H9 (cell line): ENCODE results near the gene ITPR1. TPM values are rescaled to one million over a fixed set of nuclear protein-coding genes. Genes with fewer than 3 reads are reported as not detected.

Experiments
- DNase-seq: peaks from one replicate; pipeline ENCODE4 v3.0.0-alpha.2; 2017
- H2AFZ ChIP-seq: one replicate; pipeline ENCODE4 v1.6.1; 2013; ENCODE audit warnings: mild to moderate bottlenecking, low read length, control low read depth, moderate library complexity
- H2AK5ac ChIP-seq: 2 replicates; pipeline ENCODE4 v1.6.1; 2013; ENCODE audit warnings: low read length, control low read depth, mixed read lengths; ENCODE audit not compliant: insufficient read length
- H2BK120ac ChIP-seq: one replicate; pipeline ENCODE4 v1.6.1; 2013; ENCODE audit warnings: low read depth, mild to moderate bottlenecking, low read length, control low read depth, inconsistent platforms; ENCODE audit not compliant: poor library complexity, severe bottlenecking
- H2BK12ac ChIP-seq: 2 replicates; pipeline ENCODE4 v1.6.1; 2013; ENCODE audit warnings: low read length, control low read depth, mixed read lengths, low read depth; ENCODE audit not compliant: insufficient read length
- H2BK15ac ChIP-seq: 2 replicates; pipeline ENCODE4 v1.6.1; 2013; ENCODE audit warnings: low read depth, low read length, control low read depth
- H2BK20ac ChIP-seq: one replicate; pipeline ENCODE4 v1.6.1; 2013; ENCODE audit warnings: low read depth, mild to moderate bottlenecking, low read length, control low read depth, inconsistent platforms; ENCODE audit not compliant: poor library complexity, severe bottlenecking
- H2BK5ac ChIP-seq: 2 replicates; pipeline ENCODE4 v1.6.1; 2013; ENCODE audit warnings: low read length, control low read depth, mixed read lengths; ENCODE audit not compliant: insufficient read length
- H3K14ac ChIP-seq: 2 replicates; pipeline ENCODE4 v1.6.1; 2013; ENCODE audit warnings: low read length, control low read depth; ENCODE audit not compliant: insufficient read depth
- H3K18ac ChIP-seq: 2 replicates; pipeline ENCODE4 v1.6.1; 2013; ENCODE audit warnings: low read depth, mild to moderate bottlenecking, mixed read lengths, low read length, control low read depth; ENCODE audit not compliant: insufficient read length
- H3K23ac ChIP-seq: 2 replicates; pipeline ENCODE4 v1.6.1; 2013; ENCODE audit warnings: low read length, control low read depth, mixed read lengths, low read depth; ENCODE audit not compliant: insufficient read length
- H3K23me2 ChIP-seq: 2 replicates; pipeline ENCODE4 v1.6.1; 2013; ENCODE audit warnings: low read depth, mild to moderate bottlenecking, mixed read lengths, low read length, control low read depth; ENCODE audit not compliant: insufficient read length, poor library complexity, severe bottlenecking
- H3K27ac ChIP-seq: 2 replicates; pipeline ENCODE4 v1.5.1; 2013; ENCODE audit warnings: low read length, control low read depth, mixed read lengths, low read depth; ENCODE audit not compliant: insufficient read length
- H3K27me3 ChIP-seq: 2 replicates; pipeline ENCODE4 v1.6.1; 2013; ENCODE audit warnings: low read length, control low read depth, inconsistent platforms; ENCODE audit not compliant: insufficient read depth
- H3K4ac ChIP-seq: 2 replicates; pipeline ENCODE4 v1.6.1; 2013; ENCODE audit warnings: low read depth, mild to moderate bottlenecking, control low read depth, inconsistent platforms, low read length, moderate library complexity
- H3K4me1 ChIP-seq: 2 replicates; pipeline ENCODE4 v1.6.1; 2013; ENCODE audit warnings: low read length, control low read depth, inconsistent platforms; ENCODE audit not compliant: insufficient read depth
- H3K4me2 ChIP-seq: 2 replicates; pipeline ENCODE4 v1.6.1; 2013; ENCODE audit warnings: low read length, control low read depth, mixed read lengths; ENCODE audit not compliant: insufficient read length, insufficient read depth
- H3K56ac ChIP-seq: 2 replicates; pipeline ENCODE4 v1.6.1; 2013; ENCODE audit warnings: low read depth, mild to moderate bottlenecking, mixed read lengths, low read length, control low read depth; ENCODE audit not compliant: insufficient read length
- H3K79me1 ChIP-seq: 2 replicates; pipeline ENCODE4 v1.6.1; 2013; ENCODE audit warnings: low read depth, mild to moderate bottlenecking, moderate library complexity, low read length, control low read depth, inconsistent platforms; ENCODE audit not compliant: insufficient read depth, poor library complexity, severe bottlenecking
- H3K79me2 ChIP-seq: 2 replicates; pipeline ENCODE4 v1.6.1; 2013; ENCODE audit warnings: low read length, control low read depth, inconsistent platforms; ENCODE audit not compliant: insufficient read depth
- H3K9ac ChIP-seq: 2 replicates; pipeline ENCODE4 v1.6.1; 2013; ENCODE audit warnings: low read length, control low read depth, mixed read lengths; ENCODE audit not compliant: insufficient read length; ENCODE audit errors: extremely low read depth
- H3K9me3 ChIP-seq: one replicate; pipeline ENCODE4 v1.6.1; 2013; ENCODE audit warnings: low read depth, low read length, inconsistent platforms; ENCODE audit not compliant: control insufficient read depth
- H3T11ph ChIP-seq: one replicate; pipeline ENCODE4 v1.6.1; 2013; ENCODE audit warnings: mild to moderate bottlenecking, low read length, control low read depth, inconsistent platforms
- H4K20me1 ChIP-seq: one replicate; pipeline ENCODE4 v1.6.1; 2013; ENCODE audit not compliant: control insufficient read depth, insufficient read length, insufficient read depth
- H4K5ac ChIP-seq: 2 replicates; pipeline ENCODE4 v1.6.1; 2013; ENCODE audit warnings: low read depth, mild to moderate bottlenecking, mixed read lengths, low read length, control low read depth; ENCODE audit not compliant: insufficient read length
- H4K8ac ChIP-seq: replicated peaks from 2 replicates; pipeline ENCODE4 v1.6.1; 2013; ENCODE audit warnings: low read length, control low read depth, mixed read lengths, low read depth; ENCODE audit not compliant: insufficient read length
- H4K91ac ChIP-seq: 2 replicates; pipeline ENCODE4 v1.6.1; 2013; ENCODE audit warnings: low read depth, mild to moderate bottlenecking, moderate library complexity, mixed read lengths, low read length, control low read depth; ENCODE audit not compliant: insufficient read length
- H3K27ac Mint-ChIP-seq, 3 experiments: 2 replicates in 2 of 3; 3 replicates in 1 of 3; pipeline ENCODE4 v1.8.0; 2020 to 2021; ENCODE audit warnings: mixed read lengths in 3 of 3, mild to moderate bottlenecking in 1 of 3, moderate library complexity in 1 of 3
- H3K27me3 Mint-ChIP-seq: 2 replicates; pipeline ENCODE4 v1.8.0; 2021; ENCODE audit warnings: low read depth, mild to moderate bottlenecking, moderate library complexity, mixed read lengths
- H3K36me3 Mint-ChIP-seq, 3 experiments: 2 replicates in 2 of 3; 3 replicates in 1 of 3; pipeline ENCODE4 v1.8.0; 2020 to 2021; ENCODE audit warnings: low read depth in 3 of 3, mixed read lengths in 3 of 3; ENCODE audit not compliant: insufficient read depth in 1 of 3
- H3K4me1 Mint-ChIP-seq, 2 experiments: 2 replicates each; pipeline ENCODE4 v1.8.0; 2020; ENCODE audit warnings: mixed read lengths in 2 of 2
- H3K4me3 Mint-ChIP-seq, 2 experiments: 2 replicates in 1 of 2; 3 replicates in 1 of 2; pipeline ENCODE4 v1.8.0; 2020 to 2021; ENCODE audit warnings: mild to moderate bottlenecking in 2 of 2, mixed read lengths in 2 of 2, moderate library complexity in 1 of 2
- H3K9me3 Mint-ChIP-seq, 2 experiments: 2 replicates in 1 of 2; 3 replicates in 1 of 2; pipeline ENCODE4 v1.8.0; 2020; ENCODE audit warnings: mild to moderate bottlenecking in 2 of 2, mixed read lengths in 2 of 2, moderate library complexity in 1 of 2
- CTCF ChIP-seq: fragments of 200-600 bp; sonication (generic); conservative IDR thresholded peaks from 3 replicates; pipeline ENCODE4 v1.8.0; 2021; ENCODE audit warnings: antibody characterized with exemption, mild to moderate bottlenecking
- WGBS: extraction: QIAGEN DNeasy Blood & Tissue Kit; methylation state at CpG from one replicate; pipeline ENCODE4 v1.1.7; 2013; ENCODE audit warnings: missing lambda C conversion rate, low lambda C conversion rate, mixed read lengths; ENCODE audit not compliant: insufficient read length; ENCODE audit errors: extremely low coverage; 5-methylcytosine and 5-hydroxymethylcytosine counted together
- total RNA-seq: library from RNA; stranded (reverse); gene quantifications from 2 replicates; pipeline ENCODE4 v1.2.1, GENCODE V29; 2021

ITPR1 gene
- total RNA-seq, 1 experiment from 2014 or later: 4.2 TPM

DNA sequence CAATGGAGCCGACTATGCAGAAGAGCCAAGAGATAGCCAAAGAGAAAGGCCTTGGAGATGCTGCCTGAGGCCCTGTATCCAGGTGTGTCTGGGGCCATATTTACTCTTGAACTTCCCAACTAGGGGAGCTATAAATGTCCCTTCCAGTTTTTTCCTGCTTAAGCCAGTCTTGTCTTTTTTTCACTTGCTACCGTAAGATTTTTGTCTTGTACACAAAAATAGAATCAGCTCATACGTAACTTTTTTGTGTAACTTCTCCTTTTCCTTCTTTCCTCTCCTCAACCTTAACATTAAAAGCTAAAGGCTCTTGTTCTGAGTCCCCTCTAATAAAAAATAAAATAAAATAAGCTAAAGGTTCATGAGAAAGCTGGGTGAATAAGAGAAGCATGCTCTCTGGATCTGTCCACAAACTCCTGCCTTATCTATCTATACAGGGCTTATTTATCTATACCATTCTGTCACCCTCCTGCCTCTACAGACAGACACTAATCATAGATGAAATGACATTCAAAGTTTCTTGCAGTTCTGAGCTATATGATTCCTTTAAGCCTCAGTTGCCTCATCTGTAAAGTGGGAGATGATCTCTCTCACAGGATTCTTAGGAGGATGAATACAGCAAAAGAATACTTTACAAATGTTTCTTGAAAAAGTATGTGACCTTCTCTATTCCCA lies 30.6 kb upstream of the ITPR1 start:
- Histone ChIP-seq H3K9ac (no peak overlapping the region), H3K14ac (no peak overlapping the region), H3K56ac (no peak overlapping the region), H3K18ac (no peak overlapping the region), H3K27ac (no peak overlapping the region), H2BK20ac (no peak overlapping the region), H3K27me3 (no peaks in the 10 kb centered on the region), H2AFZ (no peak overlapping the region), H3K23ac (no peak overlapping the region), H4K91ac (no peak overlapping the region), H2BK15ac (no peak overlapping the region), H2BK5ac (no peak overlapping the region), H4K20me1 (no peaks in the 10 kb centered on the region), H4K8ac (no peak overlapping the region), H3K4ac (no peak overlapping the region), H3K23me2 (peaks cover 3% of the 10 kb centered on the region), H3K4me2 (no peak overlapping the region), H3K4me1 (no peaks in the 10 kb centered on the region), H3K79me1 (no peaks in the 10 kb centered on the region), H2BK120ac (no peak overlapping the region), H3K79me2 (no peaks in the 10 kb centered on the region), H3K9me3 (no peaks in the 10 kb centered on the region), H2AK5ac (no peak overlapping the region), H2BK12ac (no peak overlapping the region), H4K5ac (no peak overlapping the region), H3T11ph (no peak overlapping the region)
- Mint-ChIP-seq H3K36me3 (no peaks in the 10 kb centered on the region; a peak in 1 of 7 replicates), H3K27ac (no peak overlapping the region), H3K27me3 (no peaks in the 10 kb centered on the region), H3K4me1 (peaks cover 3 to 7% of the 10 kb centered on the region in 2 experiments), H3K4me3 (no peak overlapping the region), H3K9me3 (no peaks in the 10 kb centered on the region)
- DNase-seq: no peak
- WGBS: no CpG with 5 or more reads among the region's 3 CpGs
- TF ChIP-seq CTCF: no peak
